Measurements from ENCODE around the gene CRADD.

CRADD gene

DNA sequence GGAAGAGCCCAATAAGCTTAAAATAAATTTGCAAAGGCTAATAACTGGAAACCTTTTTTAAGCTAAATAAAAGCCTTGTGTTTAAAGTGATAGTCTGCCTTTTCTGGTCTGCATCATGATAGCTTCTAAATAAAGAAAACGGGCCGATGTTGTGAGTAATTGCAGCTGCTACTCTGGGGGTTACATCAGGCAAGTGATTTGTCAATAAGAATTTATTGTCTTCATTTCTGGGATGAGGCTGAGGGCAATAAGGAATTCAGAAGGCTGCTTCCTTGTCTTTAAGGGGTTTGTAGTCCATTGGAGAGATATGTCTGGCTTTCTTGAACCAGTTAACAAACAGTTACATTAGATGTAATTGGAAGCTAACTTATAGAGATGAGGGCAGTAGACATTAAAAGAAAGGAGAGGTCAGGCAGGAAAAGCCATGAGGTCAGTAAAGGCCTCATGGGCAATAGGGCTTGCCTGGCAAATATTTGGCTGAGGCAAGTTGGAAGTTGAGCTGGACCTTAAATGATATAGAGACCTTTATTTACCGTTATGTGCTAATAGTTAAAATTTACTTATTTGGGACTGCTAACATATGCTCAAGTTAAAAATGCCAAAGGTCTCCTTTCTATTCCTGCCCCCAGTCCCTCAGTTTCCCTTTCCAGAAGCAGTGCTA is 85.0 kb downstream of the CRADD start:
- H3K36me3 ChIP-seq (replicated peaks): no peaks in the 10 kb centered on the region
- in situ Hi-C loops (cut with HindIII; ENCODE audit: low pct_ligation_motif_present, low sequenced_read_pairs): no loop called here
- DNase-seq: peak; percentile 16
- H3K4me3 ChIP-seq (ENCODE audit: low read depth, low read length): no peak overlapping the region
- H3K27ac ChIP-seq: no peak overlapping the region
- TF ChIP-seq, protein P1, sequence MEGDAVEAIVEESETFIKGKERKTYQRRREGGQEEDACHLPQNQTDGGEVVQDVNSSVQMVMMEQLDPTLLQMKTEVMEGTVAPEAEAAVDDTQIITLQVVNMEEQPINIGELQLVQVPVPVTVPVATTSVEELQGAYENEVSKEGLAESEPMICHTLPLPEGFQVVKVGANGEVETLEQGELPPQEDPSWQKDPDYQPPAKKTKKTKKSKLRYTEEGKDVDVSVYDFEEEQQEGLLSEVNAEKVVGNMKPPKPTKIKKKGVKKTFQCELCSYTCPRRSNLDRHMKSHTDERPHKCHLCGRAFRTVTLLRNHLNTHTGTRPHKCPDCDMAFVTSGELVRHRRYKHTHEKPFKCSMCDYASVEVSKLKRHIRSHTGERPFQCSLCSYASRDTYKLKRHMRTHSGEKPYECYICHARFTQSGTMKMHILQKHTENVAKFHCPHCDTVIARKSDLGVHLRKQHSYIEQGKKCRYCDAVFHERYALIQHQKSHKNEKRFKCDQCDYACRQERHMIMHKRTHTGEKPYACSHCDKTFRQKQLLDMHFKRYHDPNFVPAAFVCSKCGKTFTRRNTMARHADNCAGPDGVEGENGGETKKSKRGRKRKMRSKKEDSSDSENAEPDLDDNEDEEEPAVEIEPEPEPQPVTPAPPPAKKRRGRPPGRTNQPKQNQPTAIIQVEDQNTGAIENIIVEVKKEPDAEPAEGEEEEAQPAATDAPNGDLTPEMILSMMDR (IDR thresholded peaks at IDR 0.05; ENCODE audit: low read depth, low read length, missing control alignments): no peak
- H3K27me3 ChIP-seq (replicated peaks): no peaks in the 10 kb centered on the region

GRCh38 chr12:93762912-93763553 is 85.9 kb downstream of the CRADD start:
- H3K27me3 ChIP-seq (replicated peaks): no peaks in the 10 kb centered on the region
- no peaks in the 10 kb centered on the region for H3K36me3 ChIP-seq (replicated peaks)
- TF ChIP-seq, protein P1 (IDR thresholded peaks at IDR 0.05; ENCODE audit: low read depth, low read length, missing control alignments): no peak
- in situ Hi-C loops (cut with HindIII; ENCODE audit: low pct_ligation_motif_present, low sequenced_read_pairs): no loop called here
- no peak for DNase-seq
- H3K27ac ChIP-seq: no peak overlapping the region
- H3K4me3 ChIP-seq (ENCODE audit: low read depth, low read length): no peak overlapping the region

DNA sequence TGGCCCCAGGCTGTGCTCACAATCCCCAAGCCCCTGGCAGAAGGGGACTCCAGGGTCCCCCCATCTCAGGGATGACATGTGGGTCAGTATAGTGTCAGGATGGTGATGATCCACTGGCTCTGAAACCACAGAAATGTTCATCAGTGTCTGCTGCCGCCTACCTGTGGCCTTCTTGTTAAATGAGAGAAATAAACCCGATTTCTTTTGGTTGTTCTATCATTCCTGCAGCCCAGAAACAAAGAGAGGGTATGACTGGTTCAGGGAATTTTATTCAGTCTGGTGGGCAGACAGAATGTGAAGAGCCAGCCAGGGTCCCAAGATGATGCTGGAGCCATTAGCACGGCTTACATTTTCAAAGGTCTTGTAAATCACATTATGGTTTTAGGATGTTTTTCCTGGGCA is 86.6 kb downstream of the CRADD start:
- no peak overlapping the region for H3K4me3 ChIP-seq (ENCODE audit: low read depth, low read length)
- H3K27ac ChIP-seq: no peak overlapping the region
- DNase-seq: no peak
- in situ Hi-C loops (cut with HindIII; ENCODE audit: low pct_ligation_motif_present, low sequenced_read_pairs): no loop called here
- no peaks in the 10 kb centered on the region for H3K27me3 ChIP-seq (replicated peaks)
- TF ChIP-seq, protein P1 (IDR thresholded peaks at IDR 0.05; ENCODE audit: low read depth, low read length, missing control alignments): peak; percentile 4
- no peaks in the 10 kb centered on the region for H3K36me3 ChIP-seq (replicated peaks)

GRCh38 chr12:93766371-93766770 is 89.2 kb downstream of the CRADD start:
- H3K27ac ChIP-seq: no peak overlapping the region
- in situ Hi-C loops (cut with HindIII; ENCODE audit: low pct_ligation_motif_present, low sequenced_read_pairs): no loop called here
- DNase-seq: no peak
- H3K27me3 ChIP-seq (replicated peaks): no peaks in the 10 kb centered on the region
- no peak overlapping the region for H3K4me3 ChIP-seq (ENCODE audit: low read depth, low read length)
- TF ChIP-seq, protein P1 (IDR thresholded peaks at IDR 0.05; ENCODE audit: low read depth, low read length, missing control alignments): no peak
- H3K36me3 ChIP-seq (replicated peaks): no peaks in the 10 kb centered on the region

DNA sequence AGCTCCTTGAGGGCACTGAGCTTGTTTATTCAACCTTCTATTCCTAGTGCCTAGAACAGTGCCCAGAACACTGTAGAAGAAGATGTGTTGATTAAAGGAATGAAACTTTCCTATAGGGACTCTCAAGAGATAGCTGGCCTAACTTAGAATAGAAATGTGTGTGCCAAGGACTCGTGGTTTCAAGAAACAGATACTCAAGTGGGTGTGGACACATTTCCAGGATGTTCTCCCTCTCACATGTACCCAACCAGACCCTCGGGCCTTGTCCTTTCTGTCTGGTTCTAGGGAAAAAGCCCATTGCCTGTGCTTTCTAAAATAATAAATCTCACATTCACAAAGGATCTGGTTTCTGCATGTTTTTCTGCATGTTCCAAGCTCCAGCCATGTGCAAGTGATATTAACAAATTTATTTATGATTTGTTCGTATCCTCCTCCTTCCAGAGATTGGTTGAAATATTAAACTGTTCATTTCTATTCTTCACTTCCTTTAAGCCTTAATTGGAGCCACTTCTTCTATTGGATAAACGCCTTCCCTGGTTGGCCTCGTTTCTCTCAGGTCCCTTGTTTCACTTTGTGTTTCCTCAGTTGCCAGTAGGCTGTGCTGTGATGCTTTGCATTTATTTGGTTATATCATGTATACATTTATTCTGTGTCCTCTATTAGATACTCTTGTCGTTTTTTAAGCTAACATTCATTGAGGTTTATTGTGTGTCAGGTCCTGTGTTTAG is 89.8 kb downstream of the CRADD start:
- no peaks in the 10 kb centered on the region for H3K36me3 ChIP-seq (replicated peaks)
- H3K4me3 ChIP-seq (ENCODE audit: low read depth, low read length): no peak overlapping the region
- TF ChIP-seq, protein P1 (IDR thresholded peaks at IDR 0.05; ENCODE audit: low read depth, low read length, missing control alignments): peak; percentile 76
- DNase-seq: peak; percentile 69
- in situ Hi-C loops (cut with HindIII; ENCODE audit: low pct_ligation_motif_present, low sequenced_read_pairs): no loop called here
- no peaks in the 10 kb centered on the region for H3K27me3 ChIP-seq (replicated peaks)
- no peak overlapping the region for H3K27ac ChIP-seq

Measured in brain microvascular endothelial cell (primary cell).